Suprapubic skin (tissue), 4 donors: Measurements from ENCODE around the gene UBL3. TPM values are rescaled to one million over a fixed set of nuclear protein-coding genes. Genes with fewer than 3 reads are reported as not detected.

ENCODE experiments used
- DNase-seq, 2 donors: peaks; one replicate each; pipeline ENCODE4 v3.0.0-alpha.2; 2019; ENCODE audit warnings: low spot score in 2 of 2
- H3K27ac ChIP-seq: fragments of 200-600 bp; sonication (generic); one replicate; pipeline ENCODE4 v1.5.1; 2019
- H3K27me3 ChIP-seq: fragments of 200-600 bp; sonication (generic); one replicate; pipeline ENCODE4 v1.5.1; 2019
- H3K36me3 ChIP-seq: fragments of 200-600 bp; sonication (generic); one replicate; pipeline ENCODE4 v1.5.1; 2019
- H3K4me1 ChIP-seq: fragments of 200-600 bp; sonication (generic); one replicate; pipeline ENCODE4 v1.5.1; 2019
- H3K4me3 ChIP-seq: fragments of 200-600 bp; sonication (generic); one replicate; pipeline ENCODE4 v1.5.1; 2019; ENCODE audit warnings: mild to moderate bottlenecking
- H3K9me3 ChIP-seq: fragments of 200-600 bp; sonication (generic); one replicate; pipeline ENCODE4 v1.5.1; 2019
- CTCF ChIP-seq, 2 donors: fragments of 200-600 bp in 1 of 2; fragments of 450-650 bp in 1 of 2; sonication (generic) in 1 of 2; IDR thresholded peaks; one replicate each; pipeline ENCODE4 v1.5.1; 2016 to 2019; ENCODE audit warnings: antibody characterized with exemption in 2 of 2, mild to moderate bottlenecking in 1 of 2, moderate library complexity in 1 of 2
- EP300 ChIP-seq: sonication (generic); formaldehyde crosslinking; IDR thresholded peaks from one replicate; pipeline ENCODE4 v1.6.1; 2017; ENCODE audit warnings: antibody characterized with exemption
- POLR2A ChIP-seq, 2 donors: fragments of 450-650 bp; IDR thresholded peaks; one replicate each; pipeline ENCODE4 v1.6.1; 2017; ENCODE audit warnings: antibody characterized with exemption in 2 of 2, mild to moderate bottlenecking in 2 of 2, moderate library complexity in 2 of 2
- POLR2AphosphoS5 ChIP-seq, 3 donors: sonication (generic); formaldehyde crosslinking; IDR thresholded peaks; one replicate each; pipeline ENCODE4 v1.6.1; 2017; ENCODE audit warnings: antibody characterized with exemption in 3 of 3
- WGBS: methylation state at CpG from one replicate; pipeline ENCODE4 v1.1.5; 2018; 5-methylcytosine and 5-hydroxymethylcytosine counted together
- total RNA-seq, 4 donors: library from RNA; depleted of rRNA; stranded (reverse); fragments of >200 nt; gene quantifications; one replicate each; pipeline ENCODE4 v1.1.0, GENCODE V29; 2016

The UBL3 gene
- total RNA-seq, 4 donors from 2014 or later, result 37.7 to 66.2 (median 48.5) TPM

- no peak overlapping the region for H3K4me3 ChIP-seq
- no peaks in the 10 kb centered on the region for H3K9me3 ChIP-seq
- peaks cover 8% of the 10 kb centered on the region for H3K4me1 ChIP-seq
- TF ChIP-seq EP300 (no peak), POLR2A (IDR thresholded peaks at IDR 0.05) (no peak), CTCF (IDR thresholded peaks at IDR 0.05) (no peak), POLR2AphosphoS5 (IDR thresholded peaks at IDR 0.05) (no peak)
- DNase-seq, result no peak
- no peaks in the 10 kb centered on the region for H3K27me3 ChIP-seq
- WGBS, result 95% methylated on average over 5 of the region's 5 CpGs
- H3K27ac ChIP-seq, result no peak overlapping the region
- H3K36me3 ChIP-seq, result no peaks in the 10 kb centered on the region
Observed at GRCh38 chr13:29737061-29737460, 113.4 kb downstream of the UBL3 start.

- 56% methylated on average over 5 of the region's 5 CpGs for WGBS
- H3K4me1 ChIP-seq, result peaks cover 8% of the 10 kb centered on the region
- no peak for DNase-seq
- H3K36me3 ChIP-seq, result no peaks in the 10 kb centered on the region
- H3K9me3 ChIP-seq, result no peaks in the 10 kb centered on the region
- no peak overlapping the region for H3K27ac ChIP-seq
- no peak overlapping the region for H3K4me3 ChIP-seq
- H3K27me3 ChIP-seq, result no peaks in the 10 kb centered on the region
- TF ChIP-seq POLR2A (IDR thresholded peaks at IDR 0.05) (no peak), EP300 (no peak), CTCF (IDR thresholded peaks at IDR 0.05) (no peak), POLR2AphosphoS5 (IDR thresholded peaks at IDR 0.05) (no peak)
Observed at GRCh38 chr13:29733147-29733611, 117.2 kb downstream of the UBL3 start.

- Histone ChIP-seq H3K27me3 (no peaks in the 10 kb centered on the region), H3K4me3 (no peak overlapping the region), H3K4me1 (peaks cover 8% of the 10 kb centered on the region), H3K9me3 (no peaks in the 10 kb centered on the region), H3K36me3 (no peaks in the 10 kb centered on the region), H3K27ac (no peak overlapping the region)
- WGBS, result 71% methylated on average over 3 of the region's 3 CpGs
- no peak for TF ChIP-seq POLR2AphosphoS5 (IDR thresholded peaks at IDR 0.05)
- no peak for DNase-seq
Observed at GRCh38 chr13:29730253-29730652, 120.2 kb downstream of the UBL3 start.

- no peak for TF ChIP-seq EP300
- no peak for TF ChIP-seq POLR2A (IDR thresholded peaks at IDR 0.05)
- TF ChIP-seq POLR2AphosphoS5 (IDR thresholded peaks at IDR 0.05), result no peak
- TF ChIP-seq CTCF (IDR thresholded peaks at IDR 0.05), result no peak
- Histone ChIP-seq H3K4me3 (no peak overlapping the region), H3K27ac (no peak overlapping the region), H3K27me3 (no peaks in the 10 kb centered on the region), H3K9me3 (no peaks in the 10 kb centered on the region), H3K36me3 (no peaks in the 10 kb centered on the region), H3K4me1 (no peaks in the 10 kb centered on the region)
- DNase-seq, result no peak
- 82% methylated on average over 3 of the region's 6 CpGs for WGBS
Observed at GRCh38 chr13:29722415-29722814, 128.0 kb downstream of the UBL3 start.

GRCh38 chr13:29721766-29722165, 128.7 kb downstream of the UBL3 start:
- H3K4me3 ChIP-seq, result no peak overlapping the region
- H3K27ac ChIP-seq, result no peak overlapping the region
- H3K9me3 ChIP-seq, result no peaks in the 10 kb centered on the region
- DNase-seq, result no peak
- H3K36me3 ChIP-seq, result no peaks in the 10 kb centered on the region
- H3K4me1 ChIP-seq, result no peaks in the 10 kb centered on the region
- TF ChIP-seq EP300 (no peak), POLR2AphosphoS5 (IDR thresholded peaks at IDR 0.05) (no peak), POLR2A (IDR thresholded peaks at IDR 0.05) (no peak), CTCF (IDR thresholded peaks at IDR 0.05) (no peak)
- H3K27me3 ChIP-seq, result no peaks in the 10 kb centered on the region
- WGBS, result 96% methylated on average over 12 of the region's 13 CpGs

- no peaks in the 10 kb centered on the region for H3K9me3 ChIP-seq
- H3K27me3 ChIP-seq, result no peaks in the 10 kb centered on the region
- H3K36me3 ChIP-seq, result no peaks in the 10 kb centered on the region
- no peaks in the 10 kb centered on the region for H3K4me1 ChIP-seq
- no peak for TF ChIP-seq EP300
- no peak for TF ChIP-seq POLR2AphosphoS5 (IDR thresholded peaks at IDR 0.05)
- TF ChIP-seq CTCF (IDR thresholded peaks at IDR 0.05), result no peak
- no peak for TF ChIP-seq POLR2A (IDR thresholded peaks at IDR 0.05)
- H3K4me3 ChIP-seq, result no peak overlapping the region
- no peak overlapping the region for H3K27ac ChIP-seq
- DNase-seq, result no peak
- 77% methylated on average over 1 of the region's 1 CpG for WGBS
Observed at GRCh38 chr13:29718694-29719093, 131.7 kb downstream of the UBL3 start.
